Pancreas (tissue), 10 donors: ENCODE results near the gene RHO. TPM values are rescaled to one million over a fixed set of nuclear protein-coding genes. Genes with fewer than 3 reads are reported as not detected.

Experiments used
- ATAC-seq, 4 donors: fragments of 200-7000 bp; cut with Tn5 transposase; one replicate each; pipeline versions ENCODE4 v1.8.0 to v1.9.1; 2020; ENCODE audit warnings: mild to moderate bottlenecking in 4 of 4, moderate library complexity in 4 of 4
- DNase-seq, 6 donors: peaks; one replicate each; pipeline ENCODE4 v3.0.0-alpha.2; 2020
- FAIRE-seq: peaks from 2 replicates; lab custom pipeline; 2012; peaks lifted over from hg19 to GRCh38; lab: Jason Lieb, UNC
- H3K27ac ChIP-seq, 4 donors: fragments of 200-600 bp; sonication (generic); 1 replicate in 3 of 4; 2 replicates in 1 of 4; pipeline versions ENCODE4 v1.5.0 to v1.8.0; 2020
- H3K27me3 ChIP-seq, 4 donors: fragments of 200-600 bp; one replicate each; pipeline ENCODE4 v1.8.0; 2021
- H3K36me3 ChIP-seq, 3 donors: fragments of 200-600 bp; sonication (generic) in 1 of 3; one replicate each; pipeline versions ENCODE4 v1.5.0 to v1.8.0; 2020 to 2021
- H3K4me1 ChIP-seq, 3 donors: fragments of 200-600 bp; one replicate each; pipeline ENCODE4 v1.8.0; 2021
- H3K4me3 ChIP-seq, 4 donors: fragments of 200-600 bp; sonication (generic) in 2 of 4; one replicate each; pipeline versions ENCODE4 v1.5.0 to v1.8.0; 2020 to 2021
- H3K9me3 ChIP-seq, 4 donors: fragments of 200-600 bp; one replicate each; pipeline ENCODE4 v1.8.0; 2021
- WGBS, 2 donors: extraction: QIAGEN DNeasy Blood & Tissue Kit; methylation state at CpG; one replicate each; pipeline ENCODE4 v1.1.7; 2013; 5-methylcytosine and 5-hydroxymethylcytosine counted together
- intact Hi-C, 3 donors: fragments of 100-400 bp; cut with DNase I; formaldehyde crosslinking; loops; one replicate each; pipeline versions ENCODE4 v1.11.1 to v1.14.2; 2022
- polyA plus RNA-seq, 2 donors: library from polyadenylated mRNA; stranded (reverse); fragments of 200-250 nt; gene quantifications; one replicate each; pipeline ENCODE4 v1.2.3, GENCODE V29; 2013
- total RNA-seq, 6 donors: library from RNA; stranded (reverse); fragmentation: NEBNext Ultra II Directional in 4 of 6; extraction: Animal tissue kit (Norgen Biotek cat#: 25700) in 4 of 6; gene quantifications; one replicate each; pipeline versions ENCODE4 v1.2.1 to v1.2.4, GENCODE V29; 2021 to 2023
- TF ChIP-seq, protein P1 (sequence below), 4 donors: fragments of 200-600 bp; sonication (generic) in 3 of 4; IDR thresholded peaks; one replicate each; pipeline versions ENCODE4 v1.5.0 to v1.8.0; 2021; ENCODE audit warnings: antibody characterized with exemption in 4 of 4
- donor health status: healthy with polysubstance abuse.
- donor health status: DM: no; HTN: no; CAD: no; lungs with moderate emphysema.
- donor health status: DM: no; HTN: no; CAD: no.
- donor health status: control.
- donor health status: control.
- donor health status: Bipolar disorder and iron deficiency.
- donor health status: DM: yes; HTN: yes; CAD: no.
- donor health status: DM: no; HTN: no; CAD: no.
- donor health status: DM: no; HTN: no; CAD: no.
- donor health status: DM: yes; HTN: yes; CAD: no.

Gene RHO
- total and polyA plus RNA-seq, 8 donors: 0.05 TPM; not detected in 7

DNA sequence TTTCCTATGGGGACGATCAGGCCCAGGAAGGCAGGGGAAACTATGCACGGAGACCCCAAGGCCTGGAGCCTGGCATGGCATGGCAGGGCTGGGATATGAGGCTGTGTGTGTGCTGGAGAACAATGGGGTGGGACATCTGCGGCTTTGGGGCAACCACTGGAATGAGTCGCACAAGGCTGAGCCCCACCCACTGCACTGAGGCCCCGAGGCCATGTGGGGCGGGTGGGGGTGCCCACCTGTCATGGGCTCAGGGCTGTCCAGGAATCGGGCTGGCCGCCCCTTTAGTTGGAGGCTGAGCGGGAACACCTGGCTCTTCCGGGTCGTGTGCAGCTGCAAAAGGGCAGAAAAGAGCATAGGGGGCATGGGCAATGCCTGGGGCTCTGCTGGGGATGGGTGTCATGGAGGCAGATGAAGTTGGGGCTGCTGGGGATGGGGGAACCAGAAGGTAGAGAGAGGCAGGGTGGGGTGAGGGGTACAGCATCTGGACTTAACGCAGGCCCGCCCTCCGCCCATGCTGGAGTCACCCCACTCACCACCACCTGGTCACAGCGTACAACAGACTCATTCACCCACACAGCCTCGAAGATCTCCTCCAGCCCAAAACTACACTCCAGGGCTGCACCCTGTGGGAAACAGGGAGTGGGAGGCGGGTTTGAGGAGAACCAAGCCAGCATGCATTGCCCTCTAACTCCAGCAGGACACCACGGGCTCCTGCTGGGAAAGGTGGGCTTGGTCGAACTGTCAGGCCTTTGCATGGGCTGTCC, 47.0 kb downstream of the RHO start:
- H3K9me3 ChIP-seq: no peaks in the 10 kb centered on the region
- H3K4me3 ChIP-seq: no peak overlapping the region
- DNase-seq (no peak), ATAC-seq (no peak), FAIRE-seq (no peak)
- peaks cover 0 to 14% (median 7%) of the 10 kb centered on the region in 3 donors for H3K4me1 ChIP-seq
- H3K27me3 ChIP-seq: no peaks in the 10 kb centered on the region
- intact Hi-C loops: no loop called here
- WGBS, 2 donors: 82 to 88% methylated on average over 19 of the region's 19 CpGs
- no peaks in the 10 kb centered on the region for H3K36me3 ChIP-seq
- no peak overlapping the region for H3K27ac ChIP-seq
- TF ChIP-seq, protein P1, sequence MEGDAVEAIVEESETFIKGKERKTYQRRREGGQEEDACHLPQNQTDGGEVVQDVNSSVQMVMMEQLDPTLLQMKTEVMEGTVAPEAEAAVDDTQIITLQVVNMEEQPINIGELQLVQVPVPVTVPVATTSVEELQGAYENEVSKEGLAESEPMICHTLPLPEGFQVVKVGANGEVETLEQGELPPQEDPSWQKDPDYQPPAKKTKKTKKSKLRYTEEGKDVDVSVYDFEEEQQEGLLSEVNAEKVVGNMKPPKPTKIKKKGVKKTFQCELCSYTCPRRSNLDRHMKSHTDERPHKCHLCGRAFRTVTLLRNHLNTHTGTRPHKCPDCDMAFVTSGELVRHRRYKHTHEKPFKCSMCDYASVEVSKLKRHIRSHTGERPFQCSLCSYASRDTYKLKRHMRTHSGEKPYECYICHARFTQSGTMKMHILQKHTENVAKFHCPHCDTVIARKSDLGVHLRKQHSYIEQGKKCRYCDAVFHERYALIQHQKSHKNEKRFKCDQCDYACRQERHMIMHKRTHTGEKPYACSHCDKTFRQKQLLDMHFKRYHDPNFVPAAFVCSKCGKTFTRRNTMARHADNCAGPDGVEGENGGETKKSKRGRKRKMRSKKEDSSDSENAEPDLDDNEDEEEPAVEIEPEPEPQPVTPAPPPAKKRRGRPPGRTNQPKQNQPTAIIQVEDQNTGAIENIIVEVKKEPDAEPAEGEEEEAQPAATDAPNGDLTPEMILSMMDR (IDR thresholded peaks at IDR 0.05): no peak

DNA sequence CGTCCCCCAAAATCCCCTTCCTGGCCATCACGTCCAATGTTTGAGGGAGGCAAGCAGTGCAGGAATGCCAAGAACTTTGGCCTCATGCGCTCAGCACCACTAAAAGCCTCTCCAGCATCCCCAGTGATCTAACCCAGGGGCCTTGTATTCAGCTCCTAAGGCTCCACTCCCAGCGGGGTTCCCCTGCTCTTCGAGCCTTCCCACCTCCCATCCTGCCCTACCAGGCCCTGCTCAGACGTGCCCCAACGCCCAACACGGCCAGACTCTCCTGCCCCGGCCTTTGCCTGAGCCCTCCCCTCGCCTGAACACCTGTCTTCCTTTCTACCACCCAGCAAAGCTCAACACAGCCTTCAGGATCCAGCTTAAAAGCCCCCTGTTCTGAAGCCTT, 47.6 kb downstream of the RHO start:
- no peak overlapping the region for H3K27ac ChIP-seq
- FAIRE-seq: no peak
- no peak overlapping the region for H3K4me3 ChIP-seq
- no peak for ATAC-seq
- 86 to 88% methylated on average over 10 of the region's 10 CpGs for WGBS, 2 donors
- TF ChIP-seq, protein P1 (IDR thresholded peaks at IDR 0.05): no peak
- no peaks in the 10 kb centered on the region for H3K36me3 ChIP-seq
- H3K9me3 ChIP-seq: no peaks in the 10 kb centered on the region
- H3K27me3 ChIP-seq: no peaks in the 10 kb centered on the region
- peaks cover 0 to 14% (median 7%) of the 10 kb centered on the region in 3 donors for H3K4me1 ChIP-seq
- DNase-seq: no peak
- intact Hi-C loops: no loop called here

DNA sequence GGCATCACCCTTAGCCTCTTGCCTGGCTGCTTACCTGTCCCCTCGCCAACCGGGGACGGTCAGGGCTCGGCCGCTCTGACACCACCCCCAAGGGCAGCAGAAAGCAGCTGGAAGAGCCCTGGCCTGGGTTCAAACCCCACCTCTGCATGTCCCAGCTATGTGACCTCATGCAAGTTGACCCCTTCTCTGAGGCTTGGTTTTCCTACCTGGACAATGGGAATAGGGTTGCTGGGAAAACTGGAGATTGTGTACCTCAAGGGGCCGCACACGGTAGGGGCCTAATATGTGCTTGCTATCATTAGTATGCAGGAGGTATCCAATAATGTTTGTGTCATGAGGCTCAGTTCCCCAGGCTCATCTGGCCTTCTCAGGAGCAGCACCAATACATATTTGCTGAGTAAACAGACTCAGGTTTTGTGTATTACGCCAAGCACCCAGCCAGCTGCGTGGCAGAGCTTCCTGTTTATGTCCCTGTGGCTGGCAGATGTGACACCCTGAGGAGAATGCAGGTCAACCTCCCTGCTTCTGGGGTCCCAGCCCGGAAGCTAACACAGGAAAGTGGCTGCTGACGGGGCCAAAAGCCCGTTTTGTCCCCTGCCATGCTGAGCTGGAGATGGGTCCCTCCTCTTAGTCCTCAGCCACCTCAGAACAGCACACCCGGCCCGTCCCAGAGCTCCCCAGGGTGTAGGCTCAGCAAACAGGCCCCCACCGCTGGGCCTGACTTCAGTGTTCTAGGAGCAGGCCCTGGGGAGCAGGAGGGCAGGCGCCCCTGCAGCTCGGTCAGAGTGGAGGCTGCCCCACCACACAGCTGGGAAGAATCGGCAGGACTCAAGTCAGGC, 48.3 kb downstream of the RHO start:
- no peak for FAIRE-seq
- DNase-seq: peak in 4 of 6 donors; percentile 55 to 63 (median 58)
- peaks cover 0 to 14% (median 7%) of the 10 kb centered on the region in 3 donors for H3K4me1 ChIP-seq
- intact Hi-C loops: no loop called here
- WGBS, 2 donors: 61 to 65% methylated on average over 17 to 18 of the region's 18 CpGs
- H3K36me3 ChIP-seq: no peaks in the 10 kb centered on the region
- TF ChIP-seq, protein P1 (IDR thresholded peaks at IDR 0.05): no peak
- peak overlapping the region in 3 of 4 donors; percentile 58 to 72 (median 66) for H3K27ac ChIP-seq
- H3K9me3 ChIP-seq: no peaks in the 10 kb centered on the region
- peak; percentile 78 to 83 (median 79) for ATAC-seq
- no peaks in the 10 kb centered on the region for H3K27me3 ChIP-seq
- H3K4me3 ChIP-seq: no peak overlapping the region

DNA sequence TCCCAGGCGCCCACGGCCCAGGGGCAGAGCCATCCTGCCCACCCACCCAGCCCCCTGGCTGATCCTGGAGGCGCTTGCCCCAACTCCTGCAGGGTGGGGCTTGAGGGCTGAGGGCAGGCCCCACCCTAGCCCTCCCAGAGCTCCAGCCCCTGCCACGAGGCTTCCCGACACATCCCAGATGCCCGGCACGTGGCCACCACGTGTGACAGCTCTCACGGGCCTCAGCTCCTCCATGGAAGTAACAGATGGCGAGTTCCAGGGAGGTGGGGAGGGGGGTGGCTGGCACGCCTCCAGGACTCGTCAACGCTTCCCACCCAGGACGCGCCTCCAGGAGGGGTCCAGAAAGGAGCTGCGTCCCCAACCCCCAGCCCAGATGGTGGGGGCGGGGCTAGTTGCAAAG, 48.9 kb downstream of the RHO start:
- Histone ChIP-seq H3K27ac (peak overlapping the region in 3 of 4 donors; percentile 58 to 72 (median 66)), H3K9me3 (no peaks in the 10 kb centered on the region), H3K27me3 (no peaks in the 10 kb centered on the region), H3K4me3 (no peak overlapping the region), H3K36me3 (no peaks in the 10 kb centered on the region), H3K4me1 (peaks cover 0 to 14% (median 7%) of the 10 kb centered on the region in 3 donors)
- no peak for FAIRE-seq
- WGBS, 2 donors: 40 to 49% methylated on average over 17 of the region's 17 CpGs
- peak; percentile 44 to 67 (median 60) for ATAC-seq
- TF ChIP-seq, protein P1 (IDR thresholded peaks at IDR 0.05): no peak
- peak in 4 of 6 donors; percentile 58 to 69 (median 60) for DNase-seq
- intact Hi-C loops: no loop called here
